H9 (cell line): Measurements from ENCODE around the gene RHOJ. TPM values are rescaled to one million over a fixed set of nuclear protein-coding genes. Genes with fewer than 3 reads are reported as not detected.

Experiments used
- DNase-seq: peaks from one replicate; pipeline ENCODE4 v3.0.0-alpha.2; 2017
- H2AFZ ChIP-seq: one replicate; pipeline ENCODE4 v1.6.1; 2013; ENCODE audit warnings: mild to moderate bottlenecking, low read length, control low read depth, moderate library complexity
- H2AK5ac ChIP-seq: 2 replicates; pipeline ENCODE4 v1.6.1; 2013; ENCODE audit warnings: low read length, control low read depth, mixed read lengths; ENCODE audit not compliant: insufficient read length
- H2BK120ac ChIP-seq: one replicate; pipeline ENCODE4 v1.6.1; 2013; ENCODE audit warnings: low read depth, mild to moderate bottlenecking, low read length, control low read depth, inconsistent platforms; ENCODE audit not compliant: poor library complexity, severe bottlenecking
- H2BK12ac ChIP-seq: 2 replicates; pipeline ENCODE4 v1.6.1; 2013; ENCODE audit warnings: low read length, control low read depth, mixed read lengths, low read depth; ENCODE audit not compliant: insufficient read length
- H2BK15ac ChIP-seq: 2 replicates; pipeline ENCODE4 v1.6.1; 2013; ENCODE audit warnings: low read depth, low read length, control low read depth
- H2BK20ac ChIP-seq: one replicate; pipeline ENCODE4 v1.6.1; 2013; ENCODE audit warnings: low read depth, mild to moderate bottlenecking, low read length, control low read depth, inconsistent platforms; ENCODE audit not compliant: poor library complexity, severe bottlenecking
- H2BK5ac ChIP-seq: 2 replicates; pipeline ENCODE4 v1.6.1; 2013; ENCODE audit warnings: low read length, control low read depth, mixed read lengths; ENCODE audit not compliant: insufficient read length
- H3K14ac ChIP-seq: 2 replicates; pipeline ENCODE4 v1.6.1; 2013; ENCODE audit warnings: low read length, control low read depth; ENCODE audit not compliant: insufficient read depth
- H3K18ac ChIP-seq: 2 replicates; pipeline ENCODE4 v1.6.1; 2013; ENCODE audit warnings: low read depth, mild to moderate bottlenecking, mixed read lengths, low read length, control low read depth; ENCODE audit not compliant: insufficient read length
- H3K23ac ChIP-seq: 2 replicates; pipeline ENCODE4 v1.6.1; 2013; ENCODE audit warnings: low read length, control low read depth, mixed read lengths, low read depth; ENCODE audit not compliant: insufficient read length
- H3K23me2 ChIP-seq: 2 replicates; pipeline ENCODE4 v1.6.1; 2013; ENCODE audit warnings: low read depth, mild to moderate bottlenecking, mixed read lengths, low read length, control low read depth; ENCODE audit not compliant: insufficient read length, poor library complexity, severe bottlenecking
- H3K27ac ChIP-seq: 2 replicates; pipeline ENCODE4 v1.5.1; 2013; ENCODE audit warnings: low read length, control low read depth, mixed read lengths, low read depth; ENCODE audit not compliant: insufficient read length
- H3K27me3 ChIP-seq: 2 replicates; pipeline ENCODE4 v1.6.1; 2013; ENCODE audit warnings: low read length, control low read depth, inconsistent platforms; ENCODE audit not compliant: insufficient read depth
- H3K4ac ChIP-seq: 2 replicates; pipeline ENCODE4 v1.6.1; 2013; ENCODE audit warnings: low read depth, mild to moderate bottlenecking, control low read depth, inconsistent platforms, low read length, moderate library complexity
- H3K4me1 ChIP-seq: 2 replicates; pipeline ENCODE4 v1.6.1; 2013; ENCODE audit warnings: low read length, control low read depth, inconsistent platforms; ENCODE audit not compliant: insufficient read depth
- H3K4me2 ChIP-seq: 2 replicates; pipeline ENCODE4 v1.6.1; 2013; ENCODE audit warnings: low read length, control low read depth, mixed read lengths; ENCODE audit not compliant: insufficient read length, insufficient read depth
- H3K56ac ChIP-seq: 2 replicates; pipeline ENCODE4 v1.6.1; 2013; ENCODE audit warnings: low read depth, mild to moderate bottlenecking, mixed read lengths, low read length, control low read depth; ENCODE audit not compliant: insufficient read length
- H3K79me1 ChIP-seq: 2 replicates; pipeline ENCODE4 v1.6.1; 2013; ENCODE audit warnings: low read depth, mild to moderate bottlenecking, moderate library complexity, low read length, control low read depth, inconsistent platforms; ENCODE audit not compliant: insufficient read depth, poor library complexity, severe bottlenecking
- H3K79me2 ChIP-seq: 2 replicates; pipeline ENCODE4 v1.6.1; 2013; ENCODE audit warnings: low read length, control low read depth, inconsistent platforms; ENCODE audit not compliant: insufficient read depth
- H3K9ac ChIP-seq: 2 replicates; pipeline ENCODE4 v1.6.1; 2013; ENCODE audit warnings: low read length, control low read depth, mixed read lengths; ENCODE audit not compliant: insufficient read length; ENCODE audit errors: extremely low read depth
- H3K9me3 ChIP-seq: one replicate; pipeline ENCODE4 v1.6.1; 2013; ENCODE audit warnings: low read depth, low read length, inconsistent platforms; ENCODE audit not compliant: control insufficient read depth
- H3T11ph ChIP-seq: one replicate; pipeline ENCODE4 v1.6.1; 2013; ENCODE audit warnings: mild to moderate bottlenecking, low read length, control low read depth, inconsistent platforms
- H4K20me1 ChIP-seq: one replicate; pipeline ENCODE4 v1.6.1; 2013; ENCODE audit not compliant: control insufficient read depth, insufficient read length, insufficient read depth
- H4K5ac ChIP-seq: 2 replicates; pipeline ENCODE4 v1.6.1; 2013; ENCODE audit warnings: low read depth, mild to moderate bottlenecking, mixed read lengths, low read length, control low read depth; ENCODE audit not compliant: insufficient read length
- H4K8ac ChIP-seq: replicated peaks from 2 replicates; pipeline ENCODE4 v1.6.1; 2013; ENCODE audit warnings: low read length, control low read depth, mixed read lengths, low read depth; ENCODE audit not compliant: insufficient read length
- H4K91ac ChIP-seq: 2 replicates; pipeline ENCODE4 v1.6.1; 2013; ENCODE audit warnings: low read depth, mild to moderate bottlenecking, moderate library complexity, mixed read lengths, low read length, control low read depth; ENCODE audit not compliant: insufficient read length
- H3K27ac Mint-ChIP-seq, 3 experiments: 2 replicates in 2 of 3; 3 replicates in 1 of 3; pipeline ENCODE4 v1.8.0; 2020 to 2021; ENCODE audit warnings: mixed read lengths in 3 of 3, mild to moderate bottlenecking in 1 of 3, moderate library complexity in 1 of 3
- H3K27me3 Mint-ChIP-seq: 2 replicates; pipeline ENCODE4 v1.8.0; 2021; ENCODE audit warnings: low read depth, mild to moderate bottlenecking, moderate library complexity, mixed read lengths
- H3K36me3 Mint-ChIP-seq, 3 experiments: 2 replicates in 2 of 3; 3 replicates in 1 of 3; pipeline ENCODE4 v1.8.0; 2020 to 2021; ENCODE audit warnings: low read depth in 3 of 3, mixed read lengths in 3 of 3; ENCODE audit not compliant: insufficient read depth in 1 of 3
- H3K4me1 Mint-ChIP-seq, 2 experiments: 2 replicates each; pipeline ENCODE4 v1.8.0; 2020; ENCODE audit warnings: mixed read lengths in 2 of 2
- H3K4me3 Mint-ChIP-seq, 2 experiments: 2 replicates in 1 of 2; 3 replicates in 1 of 2; pipeline ENCODE4 v1.8.0; 2020 to 2021; ENCODE audit warnings: mild to moderate bottlenecking in 2 of 2, mixed read lengths in 2 of 2, moderate library complexity in 1 of 2
- H3K9me3 Mint-ChIP-seq, 2 experiments: 2 replicates in 1 of 2; 3 replicates in 1 of 2; pipeline ENCODE4 v1.8.0; 2020; ENCODE audit warnings: mild to moderate bottlenecking in 2 of 2, mixed read lengths in 2 of 2, moderate library complexity in 1 of 2
- WGBS: extraction: QIAGEN DNeasy Blood & Tissue Kit; methylation state at CpG from one replicate; pipeline ENCODE4 v1.1.7; 2013; ENCODE audit warnings: missing lambda C conversion rate, low lambda C conversion rate, mixed read lengths; ENCODE audit not compliant: insufficient read length; ENCODE audit errors: extremely low coverage; 5-methylcytosine and 5-hydroxymethylcytosine counted together
- total RNA-seq: library from RNA; stranded (reverse); gene quantifications from 2 replicates; pipeline ENCODE4 v1.2.1, GENCODE V29; 2021
- TF ChIP-seq, protein P1 (sequence below): fragments of 200-600 bp; sonication (generic); conservative IDR thresholded peaks from 3 replicates; pipeline ENCODE4 v1.8.0; 2021; ENCODE audit warnings: antibody characterized with exemption, mild to moderate bottlenecking

The RHOJ gene
- total RNA-seq, 1 experiment from 2014 or later = not detected

DNA sequence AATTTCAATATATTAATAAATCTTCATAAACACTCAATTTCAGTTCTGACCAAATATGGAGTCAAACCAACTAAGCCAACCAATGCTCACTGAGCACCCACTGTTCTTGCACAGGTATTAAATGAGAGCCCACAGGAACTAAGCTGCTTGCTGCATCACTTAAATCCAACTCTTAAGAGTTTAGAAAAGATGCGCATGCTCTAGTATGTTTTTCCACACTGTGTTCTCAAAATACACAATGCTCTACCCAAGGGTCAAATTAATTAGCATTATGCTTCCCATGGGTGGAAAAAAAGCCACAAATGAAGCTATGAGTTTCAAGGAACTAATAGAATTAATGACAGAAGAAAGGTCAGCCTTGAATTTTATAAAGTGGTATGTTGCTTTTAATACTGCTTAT lies 118.2 kb downstream of the RHOJ start:
- Histone ChIP-seq H3K23me2 (no peaks in the 10 kb centered on the region), H3K4ac (no peak overlapping the region), H2BK12ac (no peak overlapping the region), H3K4me1 (peaks cover 5% of the 10 kb centered on the region; the same call in 1 of the 2 replicates), H3K27ac (no peak overlapping the region), H2AFZ (no peak overlapping the region), H2BK120ac (no peak overlapping the region), H3K79me2 (no peaks in the 10 kb centered on the region), H3K14ac (no peak overlapping the region), H4K20me1 (no peaks in the 10 kb centered on the region), H3K9me3 (no peaks in the 10 kb centered on the region), H2BK15ac (no peak overlapping the region), H2AK5ac (no peak overlapping the region), H3K4me2 (no peak overlapping the region), H3K9ac (no peak overlapping the region), H4K91ac (no peak overlapping the region), H3K23ac (no peak overlapping the region), H4K5ac (no peak overlapping the region), H3K56ac (no peak overlapping the region), H2BK5ac (no peak overlapping the region), H3K79me1 (no peaks in the 10 kb centered on the region), H3K18ac (no peak overlapping the region), H3K27me3 (no peaks in the 10 kb centered on the region), H2BK20ac (no peak overlapping the region), H3T11ph (no peak overlapping the region), H4K8ac (no peak overlapping the region)
- no peaks in the 10 kb centered on the region for H3K27me3 Mint-ChIP-seq
- no CpG with 5 or more reads among the region's 1 CpG for WGBS
- no peak for DNase-seq
- TF ChIP-seq, protein P1, sequence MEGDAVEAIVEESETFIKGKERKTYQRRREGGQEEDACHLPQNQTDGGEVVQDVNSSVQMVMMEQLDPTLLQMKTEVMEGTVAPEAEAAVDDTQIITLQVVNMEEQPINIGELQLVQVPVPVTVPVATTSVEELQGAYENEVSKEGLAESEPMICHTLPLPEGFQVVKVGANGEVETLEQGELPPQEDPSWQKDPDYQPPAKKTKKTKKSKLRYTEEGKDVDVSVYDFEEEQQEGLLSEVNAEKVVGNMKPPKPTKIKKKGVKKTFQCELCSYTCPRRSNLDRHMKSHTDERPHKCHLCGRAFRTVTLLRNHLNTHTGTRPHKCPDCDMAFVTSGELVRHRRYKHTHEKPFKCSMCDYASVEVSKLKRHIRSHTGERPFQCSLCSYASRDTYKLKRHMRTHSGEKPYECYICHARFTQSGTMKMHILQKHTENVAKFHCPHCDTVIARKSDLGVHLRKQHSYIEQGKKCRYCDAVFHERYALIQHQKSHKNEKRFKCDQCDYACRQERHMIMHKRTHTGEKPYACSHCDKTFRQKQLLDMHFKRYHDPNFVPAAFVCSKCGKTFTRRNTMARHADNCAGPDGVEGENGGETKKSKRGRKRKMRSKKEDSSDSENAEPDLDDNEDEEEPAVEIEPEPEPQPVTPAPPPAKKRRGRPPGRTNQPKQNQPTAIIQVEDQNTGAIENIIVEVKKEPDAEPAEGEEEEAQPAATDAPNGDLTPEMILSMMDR = no peak
- H3K9me3 Mint-ChIP-seq = no peaks in the 10 kb centered on the region
- H3K36me3 Mint-ChIP-seq = no peaks in the 10 kb centered on the region; a peak in 1 of 7 replicates
- H3K4me3 Mint-ChIP-seq = no peak overlapping the region
- H3K4me1 Mint-ChIP-seq = peaks cover 11 to 14% of the 10 kb centered on the region in 2 experiments
- H3K27ac Mint-ChIP-seq = no peak overlapping the region
